Neutrophil (primary cell): Measurements from ENCODE around the gene PDCL3.
A peak's percentile ranks its signal among the peaks of the same experiment; 100 is the strongest.

Source experiments
- H3K27ac ChIP-seq: fragments of 200-600 bp; sonication (generic); 2 replicates; pipeline ENCODE4 v1.5.1; 2016; ENCODE audit warnings: mild to moderate bottlenecking, moderate library complexity
- H3K27me3 ChIP-seq: fragments of 200-600 bp; sonication (generic); 2 replicates; pipeline ENCODE4 v1.6.0; 2016; ENCODE audit warnings: mild to moderate bottlenecking
- H3K36me3 ChIP-seq: fragments of 200-600 bp; sonication (generic); 2 replicates; pipeline ENCODE4 v1.5.1; 2017
- H3K4me1 ChIP-seq, 2 experiments: fragments of 200-600 bp in 1 of 2; sonication (generic) in 1 of 2; 1 replicate in 1 of 2; 2 replicates in 1 of 2; pipeline versions ENCODE4 v1.5.1 to v1.6.1; 2013 to 2016; ENCODE audit warnings: low read depth in 1 of 2, low read length in 1 of 2, mild to moderate bottlenecking in 1 of 2, moderate library complexity in 1 of 2; ENCODE audit not compliant: control insufficient read depth in 1 of 2, insufficient read depth in 1 of 2
- H3K4me3 ChIP-seq, 2 experiments: fragments of 200-600 bp in 1 of 2; sonication (generic) in 1 of 2; 1 replicate in 1 of 2; 2 replicates in 1 of 2; pipeline ENCODE4 v1.5.1; 2013 to 2016; ENCODE audit warnings: low read depth in 1 of 2, low read length in 1 of 2, mild to moderate bottlenecking in 1 of 2, moderate library complexity in 1 of 2
- H3K9me3 ChIP-seq: fragments of 200-600 bp; sonication (generic); 2 replicates; pipeline ENCODE4 v1.5.1; 2016
- CTCF ChIP-seq: fragments of 200-600 bp; sonication (generic); IDR thresholded peaks from 2 replicates; pipeline ENCODE4 v1.5.1; 2016; ENCODE audit warnings: antibody characterized with exemption

Gene PDCL3

GRCh38 chr2:100571668-100572067 lies 8.9 kb downstream of the PDCL3 start:
- Histone ChIP-seq H3K4me1 (peaks cover 0 to 5% of the 10 kb centered on the region in 2 experiments), H3K9me3 (no peaks in the 10 kb centered on the region), H3K27ac (no peak overlapping the region), H3K27me3 (no peaks in the 10 kb centered on the region), H3K4me3 (no peak overlapping the region), H3K36me3 (peaks cover 12% of the 10 kb centered on the region)
- TF ChIP-seq CTCF, result no peak

- H3K4me3 ChIP-seq, result no peak overlapping the region
- peaks cover 15 to 16% of the 10 kb centered on the region in 2 experiments for H3K4me1 ChIP-seq
- no peaks in the 10 kb centered on the region for H3K9me3 ChIP-seq
- H3K27ac ChIP-seq, result no peak overlapping the region
- H3K27me3 ChIP-seq, result no peaks in the 10 kb centered on the region
- H3K36me3 ChIP-seq, result peaks cover 5% of the 10 kb centered on the region
- TF ChIP-seq CTCF, result no peak
Measured at GRCh38 chr2:100577777-100578176, 15.0 kb downstream of the PDCL3 start.

GRCh38 chr2:100580367-100581276 lies 17.8 kb downstream of the PDCL3 start:
- H3K4me3 ChIP-seq, result peak overlapping the region; percentile 35 to 42
- H3K9me3 ChIP-seq, result no peaks in the 10 kb centered on the region
- H3K27ac ChIP-seq, result peak overlapping the region; percentile 64
- no peaks in the 10 kb centered on the region for H3K27me3 ChIP-seq
- peaks cover 15 to 16% of the 10 kb centered on the region in 2 experiments for H3K4me1 ChIP-seq
- H3K36me3 ChIP-seq, result no peaks in the 10 kb centered on the region
- TF ChIP-seq CTCF, result no peak

DNA sequence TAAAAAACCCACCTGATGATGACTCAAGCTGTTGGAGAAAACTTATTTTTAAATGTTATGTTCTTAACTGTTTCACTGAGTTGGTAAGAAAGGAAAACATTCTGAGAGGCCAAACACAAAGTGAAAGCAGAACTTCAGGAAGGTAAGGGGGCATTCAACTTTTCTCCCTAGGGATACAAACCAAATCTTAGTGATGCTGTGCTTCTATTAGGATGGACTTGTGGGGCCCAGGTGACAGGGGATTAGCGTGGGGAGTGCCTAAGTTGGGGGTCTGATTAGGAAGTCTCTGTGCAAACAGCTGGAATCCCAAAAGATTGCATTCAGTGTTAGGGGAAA lies 18.5 kb downstream of the PDCL3 start:
- Histone ChIP-seq H3K27me3 (no peaks in the 10 kb centered on the region), H3K4me3 (peak overlapping the region; percentile 35 to 42), H3K4me1 (peaks cover 15 to 16% of the 10 kb centered on the region in 2 experiments), H3K9me3 (no peaks in the 10 kb centered on the region), H3K36me3 (no peaks in the 10 kb centered on the region), H3K27ac (peak overlapping the region; percentile 64)
- no peak for TF ChIP-seq CTCF

- peaks cover 16 to 17% of the 10 kb centered on the region in 2 experiments for H3K4me1 ChIP-seq
- no peak overlapping the region for H3K4me3 ChIP-seq
- no peak for TF ChIP-seq CTCF
- H3K27me3 ChIP-seq, result no peaks in the 10 kb centered on the region
- no peak overlapping the region for H3K27ac ChIP-seq
- H3K9me3 ChIP-seq, result no peaks in the 10 kb centered on the region
- no peaks in the 10 kb centered on the region for H3K36me3 ChIP-seq
Measured at GRCh38 chr2:100584816-100585215, 22.0 kb downstream of the PDCL3 start.
